Measurements from ENCODE around the gene ARHGAP10.
"Not testable (repeated sequence)": the region's sequence is repeated elsewhere in the genome, so short reads cannot be mapped to it uniquely, and the experiment has no call there.

The ARHGAP10 gene

GRCh38 chr4:147847751-147848590 is 116.1 kb downstream of the ARHGAP10 start:
- no peak for DNase-seq (ENCODE audit: low read depth, low spot score)

GRCh38 chr4:147848634-147849033 is 116.7 kb downstream of the ARHGAP10 start:
- DNase-seq (ENCODE audit: low read depth, low spot score) = no peak

- DNase-seq (ENCODE audit: low read depth, low spot score) = no peak
These were observed 119.2 kb downstream of the ARHGAP10 start for GRCh38 chr4:147851135-147851534.

- DNase-seq (ENCODE audit: low read depth, low spot score) = no peak
These were observed 121.8 kb downstream of the ARHGAP10 start for GRCh38 chr4:147853706-147854105.

GRCh38 chr4:147854154-147854553 is 122.3 kb downstream of the ARHGAP10 start:
- no peak for DNase-seq (ENCODE audit: low read depth, low spot score)

GRCh38 chr4:147855571-147856009 is 123.7 kb downstream of the ARHGAP10 start:
- DNase-seq (ENCODE audit: low read depth, low spot score) = no peak

- DNase-seq (ENCODE audit: low read depth, low spot score) = no peak
These were observed 129.1 kb downstream of the ARHGAP10 start for GRCh38 chr4:147860960-147861359.

GRCh38 chr4:147862043-147862692 is 130.3 kb downstream of the ARHGAP10 start:
- no peak for DNase-seq (ENCODE audit: low read depth, low spot score)

GRCh38 chr4:147863111-147863747 is 131.3 kb downstream of the ARHGAP10 start:
- DNase-seq (ENCODE audit: low read depth, low spot score) = no peak

- no peak for DNase-seq (ENCODE audit: low read depth, low spot score)
These were observed 132.1 kb downstream of the ARHGAP10 start for GRCh38 chr4:147863808-147864472.

GRCh38 chr4:147864607-147865006 is 132.7 kb downstream of the ARHGAP10 start:
- no peak for DNase-seq (ENCODE audit: low read depth, low spot score)

- no peak for DNase-seq (ENCODE audit: low read depth, low spot score)
These were observed 134.0 kb downstream of the ARHGAP10 start for GRCh38 chr4:147865926-147866325.

- peak; percentile 56 for DNase-seq (ENCODE audit: low read depth, low spot score)
These were observed 134.8 kb downstream of the ARHGAP10 start for GRCh38 chr4:147866532-147867271.

GRCh38 chr4:147874109-147874508 is 142.2 kb downstream of the ARHGAP10 start:
- no peak for DNase-seq (ENCODE audit: low read depth, low spot score)

GRCh38 chr4:147877308-147877771 is 145.5 kb downstream of the ARHGAP10 start:
- DNase-seq (ENCODE audit: low read depth, low spot score) = no peak

- DNase-seq (ENCODE audit: low read depth, low spot score) = no peak
These were observed 147.8 kb downstream of the ARHGAP10 start for GRCh38 chr4:147879676-147880075.

- DNase-seq (ENCODE audit: low read depth, low spot score) = no peak
These were observed 148.6 kb downstream of the ARHGAP10 start for GRCh38 chr4:147880511-147880910.

GRCh38 chr4:147884536-147884935 is 152.6 kb downstream of the ARHGAP10 start:
- no peak for DNase-seq (ENCODE audit: low read depth, low spot score)

- not testable (repeated sequence) for DNase-seq (ENCODE audit: low read depth, low spot score)
These were observed 153.3 kb downstream of the ARHGAP10 start for GRCh38 chr4:147885216-147885615.

GRCh38 chr4:147891476-147892115 is 159.7 kb downstream of the ARHGAP10 start:
- no peak for DNase-seq (ENCODE audit: low read depth, low spot score)

GRCh38 chr4:147899512-147899911 is 167.6 kb downstream of the ARHGAP10 start:
- DNase-seq (ENCODE audit: low read depth, low spot score) = no peak
